GM12864 (cell line): Measurements from ENCODE around the gene USH2A.

Experiments
- DNase-seq: peaks from one replicate; pipeline ENCODE4 v3.0.0-alpha.2; 2011; ENCODE audit warnings: low read depth
- H3K4me3 ChIP-seq: 2 replicates; pipeline ENCODE4 v1.5.1; 2011; ENCODE audit warnings: mild to moderate bottlenecking, low read depth, low read length, control low read depth
- TF ChIP-seq, protein P1 (sequence below): IDR thresholded peaks from 2 replicates; pipeline ENCODE4 v1.5.1; 2011; ENCODE audit warnings: low read depth, mild to moderate bottlenecking, moderate library complexity, low read length, control low read depth, inconsistent platforms; ENCODE audit errors: missing control alignments

Gene USH2A

GRCh38 chr1:216238844-216239243 lies 184.4 kb downstream of the USH2A start:
- DNase-seq: no peak
- TF ChIP-seq, protein P1, sequence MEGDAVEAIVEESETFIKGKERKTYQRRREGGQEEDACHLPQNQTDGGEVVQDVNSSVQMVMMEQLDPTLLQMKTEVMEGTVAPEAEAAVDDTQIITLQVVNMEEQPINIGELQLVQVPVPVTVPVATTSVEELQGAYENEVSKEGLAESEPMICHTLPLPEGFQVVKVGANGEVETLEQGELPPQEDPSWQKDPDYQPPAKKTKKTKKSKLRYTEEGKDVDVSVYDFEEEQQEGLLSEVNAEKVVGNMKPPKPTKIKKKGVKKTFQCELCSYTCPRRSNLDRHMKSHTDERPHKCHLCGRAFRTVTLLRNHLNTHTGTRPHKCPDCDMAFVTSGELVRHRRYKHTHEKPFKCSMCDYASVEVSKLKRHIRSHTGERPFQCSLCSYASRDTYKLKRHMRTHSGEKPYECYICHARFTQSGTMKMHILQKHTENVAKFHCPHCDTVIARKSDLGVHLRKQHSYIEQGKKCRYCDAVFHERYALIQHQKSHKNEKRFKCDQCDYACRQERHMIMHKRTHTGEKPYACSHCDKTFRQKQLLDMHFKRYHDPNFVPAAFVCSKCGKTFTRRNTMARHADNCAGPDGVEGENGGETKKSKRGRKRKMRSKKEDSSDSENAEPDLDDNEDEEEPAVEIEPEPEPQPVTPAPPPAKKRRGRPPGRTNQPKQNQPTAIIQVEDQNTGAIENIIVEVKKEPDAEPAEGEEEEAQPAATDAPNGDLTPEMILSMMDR: no peak
- no peak overlapping the region for H3K4me3 ChIP-seq

DNA sequence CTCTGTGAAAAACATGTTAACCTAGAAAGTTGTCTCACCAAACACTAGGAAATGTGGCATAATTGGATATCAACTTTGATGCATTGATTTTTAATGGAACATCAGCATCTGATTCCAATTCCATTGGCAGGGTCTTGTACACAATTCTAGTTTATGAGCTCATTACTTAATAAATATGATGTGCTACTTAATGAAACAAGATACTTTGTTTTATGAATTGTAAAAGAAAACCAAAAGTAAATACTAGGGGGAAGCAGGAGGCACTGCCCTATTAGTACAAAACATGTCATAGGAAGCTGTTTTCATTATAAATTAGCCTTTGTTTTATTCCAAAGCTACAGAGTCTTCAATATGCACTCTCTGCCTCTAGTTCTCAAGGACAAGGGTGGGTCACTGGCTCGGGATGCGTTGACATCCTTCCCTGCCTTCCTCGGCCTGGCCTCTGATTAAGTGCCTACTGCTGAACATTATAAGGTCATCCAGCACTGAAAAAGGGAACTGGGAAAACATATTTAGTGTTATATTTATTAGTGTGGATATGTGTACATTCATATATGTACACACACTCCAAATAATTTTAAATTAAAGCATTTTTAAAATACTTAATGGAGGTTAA lies 185.2 kb downstream of the USH2A start:
- no peak for DNase-seq
- no peak overlapping the region for H3K4me3 ChIP-seq
- TF ChIP-seq, protein P1: no peak

GRCh38 chr1:216224233-216224632 lies 199.0 kb downstream of the USH2A start:
- H3K4me3 ChIP-seq: no peak overlapping the region
- no peak for DNase-seq
- TF ChIP-seq, protein P1: no peak

DNA sequence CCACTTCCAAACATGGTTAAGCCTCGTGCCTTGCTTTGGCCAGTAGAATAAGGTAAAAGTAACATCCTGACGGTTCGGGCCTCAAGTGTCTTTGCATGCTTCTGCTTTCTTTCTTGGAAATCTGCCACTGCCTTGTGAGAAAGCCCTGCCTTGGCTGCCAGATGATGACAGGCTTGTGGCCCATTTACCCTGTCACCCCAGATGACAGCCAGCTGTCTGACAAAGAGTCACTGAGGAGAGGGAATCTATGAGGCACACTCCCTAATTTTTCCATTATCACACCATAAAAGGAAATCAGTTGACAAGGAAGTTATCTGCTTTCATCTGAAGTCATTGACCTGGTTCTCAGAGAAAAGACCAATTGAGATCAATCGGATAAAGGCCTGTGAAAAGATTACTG lies 199.8 kb downstream of the USH2A start:
- no peak overlapping the region for H3K4me3 ChIP-seq
- TF ChIP-seq, protein P1: no peak
- no peak for DNase-seq

DNA sequence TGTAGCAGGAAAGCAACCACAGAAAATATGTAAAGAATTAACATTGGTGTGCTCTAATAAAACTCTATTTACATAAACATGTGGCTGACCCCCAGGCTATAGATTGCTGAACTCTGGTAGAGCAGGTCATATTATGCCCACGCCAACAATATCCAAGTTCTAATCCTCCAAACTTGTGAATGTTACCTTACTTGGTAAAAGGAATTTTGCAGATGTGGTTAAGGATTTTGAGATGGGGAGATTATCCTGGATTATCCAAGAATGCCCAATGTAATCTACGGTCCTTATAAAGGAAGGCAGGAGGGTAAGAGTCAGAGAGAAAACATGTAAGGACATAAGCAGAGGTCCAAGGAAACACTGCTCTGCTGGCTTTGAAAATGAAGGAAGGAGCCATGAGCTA lies 201.0 kb downstream of the USH2A start:
- no peak overlapping the region for H3K4me3 ChIP-seq
- TF ChIP-seq, protein P1: no peak
- no peak for DNase-seq

DNA sequence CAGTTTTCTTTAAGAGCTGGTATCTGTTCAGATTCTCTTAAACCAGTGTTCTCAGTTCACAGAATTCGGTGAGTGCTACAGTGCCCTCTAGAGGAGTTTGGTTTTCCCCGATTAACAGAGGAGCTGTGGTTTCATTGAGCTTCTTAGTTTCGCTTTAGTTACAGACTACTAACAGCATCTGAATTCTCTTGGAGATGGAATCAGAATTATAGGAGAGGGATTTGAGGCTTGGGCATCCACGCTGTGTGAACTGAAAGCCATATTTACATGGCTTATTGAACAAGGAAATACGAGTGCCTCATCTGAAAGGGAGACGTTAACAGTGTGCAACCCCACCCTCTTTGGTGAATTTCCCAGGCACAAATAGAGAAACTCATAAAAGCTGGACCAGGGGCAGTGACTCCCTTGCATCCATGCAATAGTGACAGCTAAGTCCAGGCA lies 202.0 kb downstream of the USH2A start:
- TF ChIP-seq, protein P1: peak; percentile 69
- H3K4me3 ChIP-seq: peak overlapping the region; percentile 42
- DNase-seq: peak; percentile 18

- TF ChIP-seq, protein P1: no peak
- no peak for DNase-seq
- no peak overlapping the region for H3K4me3 ChIP-seq
These were observed 206.9 kb downstream of the USH2A start for GRCh38 chr1:216216305-216216704.
